B cell (primary cell): ENCODE data around the gene ZDHHC19. TPM values are rescaled to one million over a fixed set of nuclear protein-coding genes. Genes with fewer than 3 reads are reported as not detected.
"Not testable (repeated sequence)": the region's sequence is repeated elsewhere in the genome, so short reads cannot be mapped to it uniquely, and the experiment has no call there.

Experiments
- ATAC-seq: fragments of 200-7000 bp; cut with Tn5 transposase; one replicate; pipeline ENCODE4 v1.10.0; 2021; ENCODE audit warnings: low read depth, mild to moderate bottlenecking, moderate number of reproducible peaks, moderate library complexity
- CTCF ChIA-PET: fragments of 350-600 bp; sonication (Branson Sonifier 250); formaldehyde crosslinking; loops from one replicate; lab custom pipeline; 2021; ENCODE audit warnings: antibody characterized with exemption, inconsistent platforms; lab: Charles Lee
- POLR2A ChIA-PET: fragments of 350-600 bp; sonication (Branson Sonifier 250); formaldehyde crosslinking; loops from one replicate; lab custom pipeline; 2021; ENCODE audit warnings: antibody characterized with exemption; lab: Charles Lee
- DNase-seq: peaks from one replicate; pipeline ENCODE4 v3.0.0; 2013
- H2AFZ ChIP-seq: 2 replicates; pipeline ENCODE4 v1.6.1; 2012; ENCODE audit warnings: mild to moderate bottlenecking, low read depth, low read length; ENCODE audit not compliant: insufficient read depth, poor library complexity, severe bottlenecking
- H3K27ac ChIP-seq, 2 donors: 1 replicate in 1 of 2; 2 replicates in 1 of 2; pipeline ENCODE4 v1.5.1; 2012 to 2013; ENCODE audit warnings: low read length in 2 of 2, mild to moderate bottlenecking in 2 of 2, moderate library complexity in 1 of 2
- H3K27me3 ChIP-seq, 4 experiments: fragments of 200-600 bp in 1 of 4; sonication (generic) in 1 of 4; replicated peaks in 1 of 4; 1 replicate in 2 of 4; 2 replicates in 2 of 4; pipeline versions ENCODE4 v1.6.1 to v1.7.0; 2013 to 2016; ENCODE audit warnings: low read length in 3 of 4, mild to moderate bottlenecking in 2 of 4, mixed read lengths in 1 of 4, moderate library complexity in 1 of 4; ENCODE audit not compliant: insufficient read depth in 4 of 4, control insufficient read depth in 3 of 4; ENCODE audit errors: control extremely low read depth in 1 of 4
- H3K36me3 ChIP-seq, 2 experiments: replicated peaks in 1 of 2; 1 replicate in 1 of 2; 2 replicates in 1 of 2; pipeline versions ENCODE4 v1.6.1 to v1.7.1; 2013; ENCODE audit warnings: low read length in 1 of 2; ENCODE audit not compliant: insufficient read depth in 2 of 2, control insufficient read depth in 1 of 2; ENCODE audit errors: control extremely low read depth in 1 of 2, extremely low read depth in 1 of 2
- H3K4me1 ChIP-seq, 2 donors: fragments of 200-600 bp in 1 of 2; sonication (generic) in 1 of 2; 1 replicate in 1 of 2; 2 replicates in 1 of 2; pipeline versions ENCODE4 v1.5.1 to v1.6.1; 2013 to 2017; ENCODE audit warnings: low read length in 2 of 2; ENCODE audit not compliant: control insufficient read depth in 2 of 2, insufficient read depth in 2 of 2
- H3K4me2 ChIP-seq: replicated peaks from 2 replicates; pipeline ENCODE3; 2012; ENCODE audit warnings: mild to moderate bottlenecking, low read depth, low read length; ENCODE audit not compliant: poor library complexity, severe bottlenecking
- H3K4me3 ChIP-seq, 5 experiments: fragments of 200-600 bp in 1 of 5; sonication (generic) in 1 of 5; 1 replicate in 3 of 5; 2 replicates in 2 of 5; pipeline versions ENCODE4 v1.5.1 to v1.7.0; 2011 to 2016; ENCODE audit warnings: low read length in 4 of 5, mild to moderate bottlenecking in 4 of 5, low read depth in 2 of 5, control low read depth in 1 of 5, moderate library complexity in 1 of 5; ENCODE audit not compliant: insufficient read depth in 1 of 5; ENCODE audit errors: control extremely low read depth in 1 of 5, extremely low read depth in 1 of 5
- H3K79me2 ChIP-seq: fragments of 200-600 bp; sonication (generic); one replicate; pipeline ENCODE4 v1.6.0; 2016; ENCODE audit warnings: low read length; ENCODE audit not compliant: control insufficient read depth, insufficient read depth
- H3K9ac ChIP-seq: fragments of 200-600 bp; sonication (generic); 2 replicates; pipeline ENCODE4 v1.6.1; 2017; ENCODE audit warnings: mild to moderate bottlenecking, low read length, moderate library complexity
- H3K9me3 ChIP-seq, 3 donors: one replicate each; pipeline versions ENCODE4 v1.6.1 to v1.7.1; 2013; ENCODE audit warnings: low read length in 2 of 3; ENCODE audit not compliant: control insufficient read depth in 2 of 3, insufficient read depth in 1 of 3; ENCODE audit errors: control extremely low read depth in 1 of 3
- H4K20me1 ChIP-seq: 2 replicates; pipeline ENCODE4 v1.6.0; 2012; ENCODE audit warnings: mild to moderate bottlenecking, low read length; ENCODE audit not compliant: insufficient read depth, control insufficient read depth, poor library complexity, severe bottlenecking
- H3K27ac Mint-ChIP-seq: one replicate; pipeline ENCODE4 v1.8.0; 2021; ENCODE audit warnings: mixed read lengths
- H3K27me3 Mint-ChIP-seq: one replicate; pipeline ENCODE4 v1.8.0; 2021; ENCODE audit warnings: mixed read lengths
- H3K4me1 Mint-ChIP-seq: one replicate; pipeline ENCODE4 v1.8.0; 2021; ENCODE audit warnings: mixed read lengths
- H3K4me3 Mint-ChIP-seq: one replicate; pipeline ENCODE4 v1.8.0; 2021; ENCODE audit warnings: mixed read lengths
- H3K9me3 Mint-ChIP-seq: one replicate; pipeline ENCODE4 v1.8.0; 2022; ENCODE audit warnings: mixed read lengths; ENCODE audit not compliant: insufficient read depth
- CTCF ChIP-seq: fragments of 200-600 bp; IDR thresholded peaks from one replicate; pipeline ENCODE4 v1.8.0; 2022; ENCODE audit warnings: antibody characterized with exemption, mild to moderate bottlenecking
- EZH2 ChIP-seq: IDR thresholded peaks from 2 replicates; pipeline ENCODE4 v1.6.1; 2012; ENCODE audit warnings: borderline replicate concordance, low read depth, mild to moderate bottlenecking, moderate library complexity, low read length; ENCODE audit not compliant: insufficient read depth, poor library complexity, severe bottlenecking
- WGBS: methylation state at CpG from one replicate; pipeline ENCODE4 v1.1.5; 2013; ENCODE audit warnings: missing lambda C conversion rate; ENCODE audit not compliant: insufficient coverage; 5-methylcytosine and 5-hydroxymethylcytosine counted together
- intact Hi-C: fragments of 100-400 bp; cut with micrococcal nuclease; formaldehyde crosslinking; loops from one replicate; pipeline ENCODE4 v1.10.0; 2022
- polyA plus RNA-seq: library from polyadenylated mRNA; depleted of rRNA; stranded (reverse); fragments of >200 nt; gene quantifications from 2 replicates; pipeline ENCODE4 v1.2.3, GENCODE V29; 2012
- total RNA-seq, 2 donors: library from RNA; stranded (reverse); fragments of 120-200 nt in 1 of 2; gene quantifications; 1 replicate in 1 of 2; 2 replicates in 1 of 2; pipeline versions ENCODE4 v1.2.3 to v1.2.4, GENCODE V29; 2013 to 2022

Gene ZDHHC19
- total and polyA plus RNA-seq, 2 donors (not counting 1 experiment from before 2014, with no cell fraction given) = 0.91 to 6.0 TPM

DNA sequence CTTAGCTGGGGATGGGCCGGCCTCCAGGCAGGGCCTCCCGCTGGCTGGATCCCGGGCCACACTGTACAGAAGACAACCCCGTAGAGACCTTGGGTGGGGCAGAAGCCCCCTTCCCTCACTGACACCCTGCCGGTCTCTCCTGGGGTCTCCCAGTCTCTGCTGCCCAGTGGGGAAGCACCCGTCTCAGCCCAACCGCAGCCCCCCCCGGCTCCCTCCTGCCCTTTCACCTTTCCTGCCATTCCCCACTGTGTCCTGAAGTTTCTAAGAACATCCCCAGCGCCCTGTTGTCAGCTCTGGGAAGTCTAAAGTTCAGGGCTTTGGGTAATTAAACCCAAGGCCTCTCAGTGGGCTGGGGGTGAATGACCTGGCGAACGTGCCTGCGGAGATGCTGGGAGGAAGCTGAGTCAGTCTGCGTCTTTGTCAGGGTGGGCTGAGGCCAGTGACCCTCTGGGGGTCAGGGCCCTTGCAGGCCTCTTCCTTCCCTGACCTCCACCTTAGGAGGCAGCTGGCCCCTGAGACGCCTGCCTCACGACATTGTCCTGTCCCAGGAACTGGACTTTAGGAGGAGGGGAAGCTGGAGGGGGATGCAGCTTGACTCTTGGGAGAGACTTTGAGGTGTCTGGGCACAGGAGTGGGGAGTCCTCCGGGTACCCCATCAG lies 3.7 kb upstream of the ZDHHC19 start:
- Mint-ChIP-seq H3K27me3 (no peaks in the 10 kb centered on the region), H3K4me3 (no peak overlapping the region), H3K4me1 (peaks cover 15% of the 10 kb centered on the region), H3K9me3 (no peaks in the 10 kb centered on the region), H3K27ac (no peak overlapping the region)
- 97% methylated on average over 8 of the region's 16 CpGs for WGBS
- TF ChIP-seq CTCF (no peak), EZH2 (no peak)
- intact Hi-C loops = no loop called here
- ATAC-seq (no peak), DNase-seq (no peak)
- Histone ChIP-seq H3K79me2 (no peaks in the 10 kb centered on the region), H4K20me1 (no peaks in the 10 kb centered on the region), H3K4me1 (peaks cover 7 to 13% of the 10 kb centered on the region in 2 donors), H2AFZ (no peak overlapping the region), H3K27me3 (no peaks in the 10 kb centered on the region), H3K27ac (no peak overlapping the region), H3K4me3 (no peak overlapping the region), H3K36me3 (no peaks in the 10 kb centered on the region), H3K9ac (no peak overlapping the region), H3K4me2 (no peak overlapping the region), H3K9me3 (no peaks in the 10 kb centered on the region)
- ChIA-PET POLR2A (no interaction called here), CTCF (no interaction called here)

- POLR2A ChIA-PET, H3K27me3 Mint-ChIP-seq, H3K36me3 ChIP-seq, intact Hi-C loops, H2AFZ ChIP-seq, ATAC-seq, H3K4me3 Mint-ChIP-seq, H3K9ac ChIP-seq, H3K27ac ChIP-seq, H3K4me3 ChIP-seq, H3K9me3 Mint-ChIP-seq, H4K20me1 ChIP-seq, H3K4me2 ChIP-seq, H3K27me3 ChIP-seq, DNase-seq, H3K79me2 ChIP-seq, H3K27ac Mint-ChIP-seq: not testable (repeated sequence)
- 89% methylated on average over 5 of the region's 11 CpGs for WGBS
- H3K4me1 ChIP-seq = peaks cover 4 to 15% of the 10 kb centered on the region in 2 donors
- peaks cover 0 to 14% (median 0%) of the 10 kb centered on the region in 3 donors for H3K9me3 ChIP-seq
- peaks cover 15% of the 10 kb centered on the region for H3K4me1 Mint-ChIP-seq
- CTCF ChIA-PET = interaction anchor here (0.7 kb wide), 1 partner anchor 620 kb away, joined by 6 read pairs; no protein-coding TSS in a partner anchor
Observed at GRCh38 chr3:196209944-196210672, 1.1 kb downstream of the ZDHHC19 start.
